Liver (tissue), 9 donors: ENCODE measurements around the gene DIS3L2. TPM values are rescaled to one million over a fixed set of nuclear protein-coding genes. Genes with fewer than 3 reads are reported as not detected.

Experiments used
- DNase-seq: peaks from one replicate; pipeline ENCODE4 v3.0.0-alpha.2; 2017; ENCODE audit warnings: low spot score
- H3K27ac ChIP-seq, 2 donors: one replicate each; pipeline ENCODE4 v1.7.0; 2013; ENCODE audit warnings: inconsistent platforms in 2 of 2, low read length in 2 of 2, control low read depth in 1 of 2, low read depth in 1 of 2, mild to moderate bottlenecking in 1 of 2
- H3K27me3 ChIP-seq, 4 donors: one replicate each; pipeline versions ENCODE4 v1.6.1 to v1.7.0; 2013; ENCODE audit warnings: low read length in 3 of 4, inconsistent platforms in 1 of 4, mild to moderate bottlenecking in 1 of 4, moderate library complexity in 1 of 4; ENCODE audit not compliant: control insufficient read depth in 4 of 4, insufficient read depth in 4 of 4
- H3K36me3 ChIP-seq, 4 donors: one replicate each; pipeline versions ENCODE4 v1.6.1 to v1.7.0; 2013; ENCODE audit warnings: low read length in 3 of 4, mild to moderate bottlenecking in 3 of 4, low read depth in 1 of 4, moderate library complexity in 1 of 4; ENCODE audit not compliant: control insufficient read depth in 4 of 4, insufficient read depth in 3 of 4
- H3K4me1 ChIP-seq, 4 donors: one replicate each; pipeline versions ENCODE4 v1.6.1 to v1.7.0; 2013; ENCODE audit warnings: low read length in 3 of 4, mild to moderate bottlenecking in 3 of 4, moderate library complexity in 1 of 4; ENCODE audit not compliant: control insufficient read depth in 4 of 4, insufficient read depth in 4 of 4
- H3K4me3 ChIP-seq, 3 donors: one replicate each; pipeline versions ENCODE4 v1.6.1 to v1.7.0; 2013; ENCODE audit warnings: low read length in 3 of 3, control low read depth in 1 of 3, low read depth in 1 of 3, mild to moderate bottlenecking in 1 of 3
- H3K9ac ChIP-seq, 2 donors: one replicate each; pipeline ENCODE4 v1.7.0; 2013; ENCODE audit warnings: low read length in 2 of 2, mild to moderate bottlenecking in 2 of 2, moderate library complexity in 2 of 2, control low read depth in 1 of 2, low read depth in 1 of 2
- H3K9me3 ChIP-seq, 4 donors: one replicate each; pipeline versions ENCODE4 v1.6.1 to v1.7.0; 2013; ENCODE audit warnings: low read length in 3 of 4; ENCODE audit not compliant: control insufficient read depth in 4 of 4
- EGR1 ChIP-seq, 2 donors: IDR thresholded peaks; 2 replicates each; pipeline ENCODE4 v1.6.1; 2016 to 2018; ENCODE audit warnings: antibody characterized with exemption in 2 of 2, low read depth in 2 of 2
- FOXA1 ChIP-seq: IDR thresholded peaks from 2 replicates; pipeline ENCODE4 v1.6.1; 2016; ENCODE audit warnings: antibody characterized with exemption
- FOXA2 ChIP-seq: IDR thresholded peaks from 2 replicates; pipeline ENCODE4 v1.6.1; 2016; ENCODE audit warnings: antibody characterized with exemption
- GABPA ChIP-seq, 2 donors: IDR thresholded peaks in 1 of 2; conservative IDR thresholded peaks in 1 of 2; 2 replicates each; pipeline ENCODE4 v1.6.1; 2016; ENCODE audit warnings: antibody characterized with exemption in 2 of 2, mild to moderate bottlenecking in 1 of 2, moderate library complexity in 1 of 2
- HNF4A ChIP-seq, 2 donors: conservative IDR thresholded peaks; 2 replicates each; pipeline ENCODE4 v1.6.1; 2016; ENCODE audit warnings: antibody characterized with exemption in 2 of 2, mild to moderate bottlenecking in 2 of 2
- HNF4G ChIP-seq: IDR thresholded peaks from 2 replicates; pipeline ENCODE4 v1.6.1; 2016; ENCODE audit warnings: antibody characterized with exemption
- RAD21 ChIP-seq, 2 donors: IDR thresholded peaks; 2 replicates each; pipeline ENCODE4 v1.6.1; 2016; ENCODE audit warnings: antibody characterized with exemption in 2 of 2, mild to moderate bottlenecking in 2 of 2
- RXRA ChIP-seq, 2 donors: IDR thresholded peaks; 2 replicates each; pipeline ENCODE4 v1.6.1; 2017 to 2018; ENCODE audit warnings: antibody characterized with exemption in 2 of 2, mild to moderate bottlenecking in 1 of 2
- SP1 ChIP-seq: IDR thresholded peaks from 2 replicates; pipeline ENCODE4 v1.6.1; 2018; ENCODE audit warnings: antibody characterized with exemption, mild to moderate bottlenecking
- TAF1 ChIP-seq: conservative IDR thresholded peaks from 2 replicates; pipeline ENCODE4 v1.6.1; 2016; ENCODE audit warnings: antibody characterized with exemption, mild to moderate bottlenecking
- YY1 ChIP-seq: IDR thresholded peaks from 2 replicates; pipeline ENCODE4 v1.6.1; 2016; ENCODE audit warnings: antibody characterized with exemption, mild to moderate bottlenecking
- WGBS: extraction: QIAGEN DNeasy Blood & Tissue Kit; methylation state at CpG from one replicate; pipeline ENCODE4 v1.1.7; 2013; 5-methylcytosine and 5-hydroxymethylcytosine counted together
- polyA plus RNA-seq, 2 donors: library from polyadenylated mRNA; stranded (reverse) in 1 of 2; unstranded in 1 of 2; fragments of 200-250 nt in 1 of 2; fragments of >200 nt in 1 of 2; fragmentation: Nextera tagmentation in 1 of 2; extraction: Ambion mirVana in 1 of 2; gene quantifications; one replicate each; pipeline versions ENCODE4 v1.2.1 to v1.2.3, GENCODE V29; 2013 to 2015
- total RNA-seq, 2 donors: library from RNA; depleted of rRNA; stranded (reverse); fragments of >200 nt; gene quantifications; one replicate each; pipeline ENCODE4 v1.2.3, GENCODE V29; 2014
- TF ChIP-seq, protein P1 (sequence below): IDR thresholded peaks from 2 replicates; pipeline ENCODE4 v1.6.1; 2016; ENCODE audit warnings: antibody characterized with exemption
- TF ChIP-seq, protein P2 (sequence below): IDR thresholded peaks from 2 replicates; pipeline ENCODE4 v1.6.1; 2016; ENCODE audit warnings: antibody characterized with exemption
- TF ChIP-seq, protein P3 (sequence below): IDR thresholded peaks from 2 replicates; pipeline ENCODE4 v1.6.1; 2016; ENCODE audit warnings: antibody characterized with exemption
- TF ChIP-seq, protein P4 (sequence below): IDR thresholded peaks from 2 replicates; pipeline ENCODE4 v1.6.1; 2016; ENCODE audit warnings: antibody characterized with exemption, mild to moderate bottlenecking
- TF ChIP-seq, protein P5 (sequence below): fragments of 150-350 bp; IDR thresholded peaks from 2 replicates; pipeline ENCODE4 v1.5.1; 2017; ENCODE audit warnings: improper control_type of control experiment, low read depth, low read length; ENCODE audit not compliant: missing input control
- donor health status: healthy.
- donor health status: healthy.
- donor health status: healthy.
- donor health status: healthy.
- donor health status: healthy.

DIS3L2 gene
- total and polyA plus RNA-seq, 4 donors: 5.7 to 21.5 (median 8.8) TPM

DNA sequence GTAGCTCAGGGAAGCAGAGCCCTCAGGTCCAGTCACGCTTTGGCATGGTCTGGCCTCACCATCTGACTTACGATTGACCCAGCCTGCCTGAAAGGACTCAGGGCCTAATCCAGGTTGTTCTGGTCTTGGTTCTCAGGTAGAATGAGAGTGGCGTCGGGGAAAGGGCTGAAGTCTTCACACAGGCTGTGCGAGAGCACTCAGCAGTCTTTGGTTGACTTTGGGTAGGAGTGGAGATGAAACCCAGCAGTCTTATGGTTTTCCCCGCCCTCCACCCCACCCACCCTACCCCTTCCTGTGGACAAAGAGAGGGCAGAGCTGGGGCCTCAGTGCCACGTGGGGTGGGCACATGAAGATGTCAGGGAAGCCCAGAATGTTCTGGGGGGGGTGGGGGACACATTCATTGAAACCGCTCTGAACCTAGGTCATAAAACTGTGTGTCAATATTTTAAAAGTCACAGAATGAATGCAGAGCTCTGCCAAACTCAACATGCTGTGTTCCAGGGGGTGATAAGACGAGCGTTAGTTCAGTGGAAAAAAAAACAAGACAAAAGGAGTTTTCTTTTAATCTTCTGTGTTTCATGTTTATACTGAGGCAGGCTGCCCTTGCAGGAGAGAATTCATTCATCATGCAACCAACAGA, 358.4 kb downstream of the DIS3L2 start:
- H3K9me3 ChIP-seq: no peaks in the 10 kb centered on the region
- H3K4me3 ChIP-seq: no peak overlapping the region
- H3K9ac ChIP-seq: no peak overlapping the region
- 62% methylated on average over 10 of the region's 10 CpGs for WGBS
- H3K27me3 ChIP-seq: no peaks in the 10 kb centered on the region
- peak in 1 of 2 donors; percentile 15 for TF ChIP-seq HNF4A (conservative IDR thresholded peaks at IDR 0.05)
- TF ChIP-seq, protein P1, sequence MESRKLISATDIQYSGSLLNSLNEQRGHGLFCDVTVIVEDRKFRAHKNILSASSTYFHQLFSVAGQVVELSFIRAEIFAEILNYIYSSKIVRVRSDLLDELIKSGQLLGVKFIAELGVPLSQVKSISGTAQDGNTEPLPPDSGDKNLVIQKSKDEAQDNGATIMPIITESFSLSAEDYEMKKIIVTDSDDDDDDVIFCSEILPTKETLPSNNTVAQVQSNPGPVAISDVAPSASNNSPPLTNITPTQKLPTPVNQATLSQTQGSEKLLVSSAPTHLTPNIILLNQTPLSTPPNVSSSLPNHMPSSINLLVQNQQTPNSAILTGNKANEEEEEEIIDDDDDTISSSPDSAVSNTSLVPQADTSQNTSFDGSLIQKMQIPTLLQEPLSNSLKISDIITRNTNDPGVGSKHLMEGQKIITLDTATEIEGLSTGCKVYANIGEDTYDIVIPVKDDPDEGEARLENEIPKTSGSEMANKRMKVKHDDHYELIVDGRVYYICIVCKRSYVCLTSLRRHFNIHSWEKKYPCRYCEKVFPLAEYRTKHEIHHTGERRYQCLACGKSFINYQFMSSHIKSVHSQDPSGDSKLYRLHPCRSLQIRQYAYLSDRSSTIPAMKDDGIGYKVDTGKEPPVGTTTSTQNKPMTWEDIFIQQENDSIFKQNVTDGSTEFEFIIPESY: no peak
- peak in 1 of 2 donors; percentile 12 for TF ChIP-seq EGR1 (IDR thresholded peaks at IDR 0.05; ENCODE audit: low read depth in 2 of 2)
- no peaks in the 10 kb centered on the region for H3K36me3 ChIP-seq
- DNase-seq: no peak
- H3K4me1 ChIP-seq: peaks cover 0 to 5% (median 0%) of the 10 kb centered on the region in 4 donors
- no peak overlapping the region for H3K27ac ChIP-seq

DNA sequence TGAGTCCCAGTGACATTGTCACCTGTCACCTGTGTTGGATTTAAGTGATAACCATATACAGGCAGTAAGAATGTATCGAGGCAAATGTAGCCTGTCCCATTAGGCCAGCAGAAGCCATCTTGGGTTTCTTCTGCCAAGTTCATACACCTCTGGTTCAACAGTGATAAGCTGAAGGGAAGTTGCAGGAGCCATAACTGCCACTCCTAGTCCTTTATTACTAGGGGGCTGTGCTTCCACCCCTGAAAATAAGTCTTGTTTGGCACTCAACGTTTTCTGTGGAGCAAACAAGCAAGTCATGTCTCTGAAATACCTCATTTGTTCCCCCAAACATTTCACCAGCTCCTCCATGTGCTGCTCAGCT, 358.9 kb downstream of the DIS3L2 start:
- no peak overlapping the region for H3K9ac ChIP-seq
- H3K27me3 ChIP-seq: no peaks in the 10 kb centered on the region
- no peaks in the 10 kb centered on the region for H3K36me3 ChIP-seq
- no peaks in the 10 kb centered on the region for H3K9me3 ChIP-seq
- TF ChIP-seq, protein P2, sequence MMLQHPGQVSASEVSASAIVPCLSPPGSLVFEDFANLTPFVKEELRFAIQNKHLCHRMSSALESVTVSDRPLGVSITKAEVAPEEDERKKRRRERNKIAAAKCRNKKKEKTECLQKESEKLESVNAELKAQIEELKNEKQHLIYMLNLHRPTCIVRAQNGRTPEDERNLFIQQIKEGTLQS: no peak
- no peak for TF ChIP-seq FOXA2
- no peak for TF ChIP-seq TAF1
- TF ChIP-seq, protein P3, sequence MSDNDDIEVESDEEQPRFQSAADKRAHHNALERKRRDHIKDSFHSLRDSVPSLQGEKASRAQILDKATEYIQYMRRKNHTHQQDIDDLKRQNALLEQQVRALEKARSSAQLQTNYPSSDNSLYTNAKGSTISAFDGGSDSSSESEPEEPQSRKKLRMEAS: no peak
- TF ChIP-seq GABPA (IDR thresholded peaks at IDR 0.05 in 1 of 2, conservative IDR thresholded peaks at IDR 0.05 in 1 of 2): no peak
- H3K27ac ChIP-seq: no peak overlapping the region
- WGBS: 60% methylated on average over 2 of the region's 2 CpGs
- no peak overlapping the region for H3K4me3 ChIP-seq
- H3K4me1 ChIP-seq: peaks cover 0 to 5% (median 0%) of the 10 kb centered on the region in 4 donors
- DNase-seq: no peak

DNA sequence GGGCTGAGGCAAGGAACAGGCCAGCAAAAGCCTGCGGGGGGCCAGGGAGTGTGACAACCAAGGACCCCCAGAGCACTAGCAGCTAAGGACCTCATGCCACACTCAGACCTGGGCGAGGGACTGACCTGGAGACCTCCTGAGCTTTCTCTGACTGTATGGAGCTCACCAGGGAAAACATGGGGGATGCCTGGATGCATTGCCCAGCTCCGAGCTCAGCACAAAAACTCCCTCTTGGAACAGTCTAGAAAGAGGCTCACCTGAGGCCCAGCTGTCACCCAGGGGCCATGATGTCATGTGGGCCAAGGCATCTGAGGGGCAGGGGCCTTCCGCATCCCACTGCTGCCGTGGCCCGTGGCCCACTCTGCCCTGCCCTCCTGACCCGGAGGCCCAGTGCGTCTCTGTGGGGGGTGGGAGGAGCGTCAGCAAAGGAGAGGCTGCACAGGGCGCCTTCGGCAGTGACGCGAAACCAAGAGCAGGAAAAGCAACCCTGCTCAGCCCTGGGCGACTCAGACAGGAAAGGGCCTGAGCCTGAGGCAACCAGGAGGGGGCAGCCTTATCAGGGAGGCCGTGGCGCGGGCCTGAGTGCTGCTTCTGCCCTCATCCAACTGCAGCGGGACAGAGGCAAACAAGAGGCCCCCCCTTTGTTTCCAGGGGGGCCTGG, 359.8 kb downstream of the DIS3L2 start:
- Histone ChIP-seq H3K27ac (no peak overlapping the region), H3K9me3 (no peaks in the 10 kb centered on the region), H3K9ac (no peak overlapping the region), H3K36me3 (no peaks in the 10 kb centered on the region), H3K4me3 (no peak overlapping the region), H3K27me3 (no peaks in the 10 kb centered on the region), H3K4me1 (peaks cover 0 to 5% (median 0%) of the 10 kb centered on the region in 4 donors)
- DNase-seq: no peak
- 92% methylated on average over 18 of the region's 18 CpGs for WGBS
- no peak for TF ChIP-seq RAD21 (IDR thresholded peaks at IDR 0.05)
- TF ChIP-seq, protein P4, sequence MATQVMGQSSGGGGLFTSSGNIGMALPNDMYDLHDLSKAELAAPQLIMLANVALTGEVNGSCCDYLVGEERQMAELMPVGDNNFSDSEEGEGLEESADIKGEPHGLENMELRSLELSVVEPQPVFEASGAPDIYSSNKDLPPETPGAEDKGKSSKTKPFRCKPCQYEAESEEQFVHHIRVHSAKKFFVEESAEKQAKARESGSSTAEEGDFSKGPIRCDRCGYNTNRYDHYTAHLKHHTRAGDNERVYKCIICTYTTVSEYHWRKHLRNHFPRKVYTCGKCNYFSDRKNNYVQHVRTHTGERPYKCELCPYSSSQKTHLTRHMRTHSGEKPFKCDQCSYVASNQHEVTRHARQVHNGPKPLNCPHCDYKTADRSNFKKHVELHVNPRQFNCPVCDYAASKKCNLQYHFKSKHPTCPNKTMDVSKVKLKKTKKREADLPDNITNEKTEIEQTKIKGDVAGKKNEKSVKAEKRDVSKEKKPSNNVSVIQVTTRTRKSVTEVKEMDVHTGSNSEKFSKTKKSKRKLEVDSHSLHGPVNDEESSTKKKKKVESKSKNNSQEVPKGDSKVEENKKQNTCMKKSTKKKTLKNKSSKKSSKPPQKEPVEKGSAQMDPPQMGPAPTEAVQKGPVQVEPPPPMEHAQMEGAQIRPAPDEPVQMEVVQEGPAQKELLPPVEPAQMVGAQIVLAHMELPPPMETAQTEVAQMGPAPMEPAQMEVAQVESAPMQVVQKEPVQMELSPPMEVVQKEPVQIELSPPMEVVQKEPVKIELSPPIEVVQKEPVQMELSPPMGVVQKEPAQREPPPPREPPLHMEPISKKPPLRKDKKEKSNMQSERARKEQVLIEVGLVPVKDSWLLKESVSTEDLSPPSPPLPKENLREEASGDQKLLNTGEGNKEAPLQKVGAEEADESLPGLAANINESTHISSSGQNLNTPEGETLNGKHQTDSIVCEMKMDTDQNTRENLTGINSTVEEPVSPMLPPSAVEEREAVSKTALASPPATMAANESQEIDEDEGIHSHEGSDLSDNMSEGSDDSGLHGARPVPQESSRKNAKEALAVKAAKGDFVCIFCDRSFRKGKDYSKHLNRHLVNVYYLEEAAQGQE: no peak
- TF ChIP-seq YY1: no peak
- no peak for TF ChIP-seq RXRA (IDR thresholded peaks at IDR 0.05)
- TF ChIP-seq HNF4A (conservative IDR thresholded peaks at IDR 0.05): no peak
- no peak for TF ChIP-seq SP1
- TF ChIP-seq HNF4G: no peak
- no peak for TF ChIP-seq FOXA1
- TF ChIP-seq, protein P2: no peak
- no peak for TF ChIP-seq TAF1
- TF ChIP-seq, protein P1: no peak
- TF ChIP-seq EGR1 (IDR thresholded peaks at IDR 0.05; ENCODE audit: low read depth in 2 of 2): no peak
- TF ChIP-seq, protein P5, sequence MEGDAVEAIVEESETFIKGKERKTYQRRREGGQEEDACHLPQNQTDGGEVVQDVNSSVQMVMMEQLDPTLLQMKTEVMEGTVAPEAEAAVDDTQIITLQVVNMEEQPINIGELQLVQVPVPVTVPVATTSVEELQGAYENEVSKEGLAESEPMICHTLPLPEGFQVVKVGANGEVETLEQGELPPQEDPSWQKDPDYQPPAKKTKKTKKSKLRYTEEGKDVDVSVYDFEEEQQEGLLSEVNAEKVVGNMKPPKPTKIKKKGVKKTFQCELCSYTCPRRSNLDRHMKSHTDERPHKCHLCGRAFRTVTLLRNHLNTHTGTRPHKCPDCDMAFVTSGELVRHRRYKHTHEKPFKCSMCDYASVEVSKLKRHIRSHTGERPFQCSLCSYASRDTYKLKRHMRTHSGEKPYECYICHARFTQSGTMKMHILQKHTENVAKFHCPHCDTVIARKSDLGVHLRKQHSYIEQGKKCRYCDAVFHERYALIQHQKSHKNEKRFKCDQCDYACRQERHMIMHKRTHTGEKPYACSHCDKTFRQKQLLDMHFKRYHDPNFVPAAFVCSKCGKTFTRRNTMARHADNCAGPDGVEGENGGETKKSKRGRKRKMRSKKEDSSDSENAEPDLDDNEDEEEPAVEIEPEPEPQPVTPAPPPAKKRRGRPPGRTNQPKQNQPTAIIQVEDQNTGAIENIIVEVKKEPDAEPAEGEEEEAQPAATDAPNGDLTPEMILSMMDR: no peak
